Activated T-cell treated with anti-CD3 and anti-CD28 coated beads, Interleukin-2, amount 50 U/mL, for 24 hours (primary cell): ENCODE data around the gene MPDU1.

ENCODE experiments used
- DNase-seq: peaks from one replicate; pipeline ENCODE4 v3.0.0-alpha.2; 2020
- H3K27ac Mint-ChIP-seq: 2 replicates; pipeline ENCODE4 v1.8.0; 2020; ENCODE audit warnings: mild to moderate bottlenecking, mixed read lengths
- H3K27me3 Mint-ChIP-seq: 2 replicates; pipeline ENCODE4 v1.8.0; 2020; ENCODE audit warnings: mixed read lengths
- H3K36me3 Mint-ChIP-seq: 2 replicates; pipeline ENCODE4 v1.8.0; 2020; ENCODE audit warnings: low read depth, mixed read lengths
- H3K4me1 Mint-ChIP-seq: 2 replicates; pipeline ENCODE4 v1.8.0; 2020; ENCODE audit warnings: low read depth, mixed read lengths
- H3K4me3 Mint-ChIP-seq: 2 replicates; pipeline ENCODE4 v1.8.0; 2020; ENCODE audit warnings: mild to moderate bottlenecking, moderate library complexity, mixed read lengths
- H3K9me3 Mint-ChIP-seq: 2 replicates; pipeline ENCODE4 v1.8.0; 2020; ENCODE audit warnings: mixed read lengths

The MPDU1 gene

DNA sequence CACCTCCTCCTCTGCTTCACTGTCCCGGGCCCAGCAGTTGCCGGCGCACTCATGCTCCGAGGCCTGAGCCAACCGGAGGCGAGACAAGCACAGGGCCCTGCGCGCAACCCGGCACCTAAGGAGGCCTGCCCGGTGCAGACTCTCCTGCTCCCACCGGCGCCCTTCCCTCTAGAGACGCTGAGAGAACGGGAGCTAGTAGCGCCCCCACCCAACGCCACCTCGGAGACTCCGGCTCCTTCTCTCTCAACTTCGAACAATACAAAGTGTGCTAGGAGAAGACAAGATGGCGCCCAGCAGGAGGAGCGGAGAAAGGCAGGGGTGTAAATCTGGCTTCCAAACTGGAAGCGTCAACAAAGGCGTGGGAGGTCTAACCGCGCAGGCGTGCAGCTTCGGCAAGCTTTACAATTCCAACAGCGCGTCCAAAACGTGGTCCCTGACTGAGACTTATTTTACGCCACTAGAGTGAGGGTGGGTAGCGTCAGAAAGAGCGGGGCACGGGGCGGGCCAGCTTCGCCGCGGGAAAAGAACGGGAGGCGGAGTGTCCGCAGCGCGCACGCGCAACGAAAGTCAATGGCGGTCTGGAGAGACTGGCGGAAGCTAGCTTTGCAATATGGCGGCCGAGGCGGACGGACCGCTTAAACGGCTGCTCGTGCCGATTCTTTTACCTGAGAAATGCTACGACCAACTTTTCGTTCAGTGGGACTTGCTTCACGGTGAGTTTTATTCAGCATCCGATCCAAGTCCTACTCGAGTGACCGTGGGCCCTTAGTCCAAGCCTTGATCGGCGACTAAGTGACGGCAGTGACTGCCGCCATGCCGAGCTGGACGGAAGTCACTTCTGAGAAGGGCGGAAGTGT lies at the start of gene MPDU1:
Gene MPDU1 (plus strand): TSS at position 600 of the 857 bp plus-strand sequence. CDS start 11 bp downstream, at position 611.
- Mint-ChIP-seq H3K36me3 (peaks cover 85% of the 10 kb centered on the region), H3K4me1 (peaks cover 62% of the 10 kb centered on the region), H3K9me3 (no peaks in the 10 kb centered on the region), H3K4me3 (peak within 1 kb of the TSS; percentile 95), H3K27ac (peak within 1 kb of the TSS; percentile 100), H3K27me3 (no peaks in the 10 kb centered on the region)
- peak; percentile 96 for DNase-seq

DNA sequence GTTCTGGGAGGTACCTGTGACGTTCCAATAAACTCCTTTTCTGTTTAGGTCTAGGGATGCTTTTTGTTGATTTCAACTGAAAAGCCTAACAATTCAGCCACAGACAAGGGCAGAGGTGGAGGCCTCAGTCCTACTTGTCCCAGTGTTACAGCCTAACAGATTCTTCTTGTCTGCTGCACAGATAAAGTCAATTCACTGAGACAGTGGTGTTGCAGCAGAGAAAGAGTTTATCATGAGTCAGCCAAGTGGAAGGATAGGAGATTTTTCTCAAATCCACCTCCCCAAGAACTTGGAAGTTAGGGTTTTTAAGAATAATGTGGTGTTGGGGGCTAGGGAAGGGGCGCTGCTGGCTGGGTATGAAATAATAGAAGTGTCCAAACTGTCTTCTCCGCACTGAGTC lies 45.6 kb upstream of the MPDU1 start:
- no peak for DNase-seq
- Mint-ChIP-seq H3K4me3 (no peak overlapping the region), H3K36me3 (no peaks in the 10 kb centered on the region), H3K4me1 (no peaks in the 10 kb centered on the region), H3K27ac (no peak overlapping the region), H3K9me3 (no peaks in the 10 kb centered on the region), H3K27me3 (no peaks in the 10 kb centered on the region)

DNA sequence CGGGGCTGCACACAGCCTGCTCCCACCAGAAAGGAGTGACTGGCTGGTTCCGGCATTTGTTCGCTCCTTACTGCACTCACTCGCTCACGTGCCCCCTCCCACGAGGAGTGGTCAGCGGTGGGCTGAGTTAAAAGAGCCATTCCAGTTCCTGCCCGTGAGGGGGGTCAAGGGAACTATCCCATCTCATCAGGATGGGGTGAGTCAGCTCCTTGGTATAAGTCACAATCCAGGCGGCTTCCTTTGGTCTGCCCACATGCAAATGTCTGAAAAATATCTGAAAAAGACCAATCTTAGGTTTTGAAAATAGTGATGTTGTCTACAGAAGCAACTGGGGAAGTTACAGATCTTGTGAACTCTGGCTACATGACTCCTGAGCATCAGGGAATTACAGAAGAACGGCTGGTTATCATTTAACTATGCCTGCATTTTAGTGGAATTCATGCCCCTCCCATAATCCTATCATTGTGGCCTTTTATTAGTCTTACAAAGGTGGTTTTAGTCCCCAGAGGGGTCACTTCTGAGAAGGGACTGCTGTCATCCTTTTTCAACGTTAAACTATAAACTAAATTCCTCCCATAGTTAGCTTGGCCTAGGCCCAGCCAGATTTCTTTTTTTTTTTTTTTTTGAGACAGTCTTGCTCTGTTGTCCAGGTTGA lies 44.6 kb upstream of the MPDU1 start:
- Mint-ChIP-seq H3K9me3 (no peaks in the 10 kb centered on the region), H3K36me3 (no peaks in the 10 kb centered on the region), H3K27ac (no peak overlapping the region), H3K27me3 (no peaks in the 10 kb centered on the region), H3K4me3 (no peak overlapping the region), H3K4me1 (no peaks in the 10 kb centered on the region)
- DNase-seq, result no peak

DNA sequence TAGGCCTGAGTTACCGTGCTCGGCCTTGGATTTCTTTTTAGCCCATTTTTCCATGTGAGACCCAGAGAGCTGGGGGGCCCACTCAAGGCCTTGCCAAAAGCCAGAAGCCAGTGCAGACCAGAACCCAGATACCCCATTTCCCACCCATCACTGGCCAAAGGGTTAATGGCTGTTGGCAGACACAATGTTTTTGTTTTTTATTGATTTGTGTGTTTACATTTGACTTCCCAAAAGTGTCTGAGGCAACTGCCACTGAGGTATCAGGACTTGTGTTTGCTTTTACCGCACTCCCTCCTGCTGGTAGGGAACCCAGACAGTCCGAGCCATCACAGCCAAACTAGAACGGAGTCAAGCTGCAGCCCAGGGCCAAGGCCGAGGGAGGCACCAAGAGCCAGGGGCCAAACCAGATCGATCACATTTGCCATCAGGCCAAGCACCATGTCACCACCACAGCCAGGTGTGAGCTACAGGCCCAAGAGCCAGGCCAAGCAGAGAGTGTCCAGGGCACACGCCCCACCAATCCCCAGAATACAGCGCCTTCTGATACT lies 42.5 kb upstream of the MPDU1 start:
- Mint-ChIP-seq H3K27me3 (no peaks in the 10 kb centered on the region), H3K27ac (no peak overlapping the region), H3K4me3 (no peak overlapping the region), H3K9me3 (no peaks in the 10 kb centered on the region), H3K36me3 (no peaks in the 10 kb centered on the region), H3K4me1 (no peaks in the 10 kb centered on the region)
- DNase-seq, result no peak

DNA sequence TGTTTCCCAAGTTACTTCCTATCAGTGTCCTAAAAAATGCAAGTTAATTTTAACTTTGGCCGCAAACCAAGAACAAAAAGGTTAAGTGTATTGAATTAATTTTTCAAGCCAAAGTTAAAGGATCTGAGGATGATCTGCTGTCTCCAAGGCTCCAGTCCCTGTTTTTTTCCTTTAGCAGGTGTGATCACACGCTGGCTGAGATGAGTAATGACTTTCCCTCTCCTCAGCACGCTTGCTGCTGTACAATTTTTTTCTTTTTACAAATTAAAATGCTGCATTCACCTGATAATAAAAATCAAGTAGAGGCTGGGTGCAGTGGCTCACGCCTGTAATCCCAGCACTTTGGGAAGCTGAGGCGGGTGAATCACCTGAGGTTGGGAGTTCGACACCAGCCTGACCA lies 38.7 kb upstream of the MPDU1 start:
- Mint-ChIP-seq H3K4me1 (peaks cover 13% of the 10 kb centered on the region), H3K27me3 (no peaks in the 10 kb centered on the region), H3K27ac (no peak overlapping the region), H3K36me3 (no peaks in the 10 kb centered on the region), H3K4me3 (no peak overlapping the region), H3K9me3 (no peaks in the 10 kb centered on the region)
- DNase-seq, result no peak

DNA sequence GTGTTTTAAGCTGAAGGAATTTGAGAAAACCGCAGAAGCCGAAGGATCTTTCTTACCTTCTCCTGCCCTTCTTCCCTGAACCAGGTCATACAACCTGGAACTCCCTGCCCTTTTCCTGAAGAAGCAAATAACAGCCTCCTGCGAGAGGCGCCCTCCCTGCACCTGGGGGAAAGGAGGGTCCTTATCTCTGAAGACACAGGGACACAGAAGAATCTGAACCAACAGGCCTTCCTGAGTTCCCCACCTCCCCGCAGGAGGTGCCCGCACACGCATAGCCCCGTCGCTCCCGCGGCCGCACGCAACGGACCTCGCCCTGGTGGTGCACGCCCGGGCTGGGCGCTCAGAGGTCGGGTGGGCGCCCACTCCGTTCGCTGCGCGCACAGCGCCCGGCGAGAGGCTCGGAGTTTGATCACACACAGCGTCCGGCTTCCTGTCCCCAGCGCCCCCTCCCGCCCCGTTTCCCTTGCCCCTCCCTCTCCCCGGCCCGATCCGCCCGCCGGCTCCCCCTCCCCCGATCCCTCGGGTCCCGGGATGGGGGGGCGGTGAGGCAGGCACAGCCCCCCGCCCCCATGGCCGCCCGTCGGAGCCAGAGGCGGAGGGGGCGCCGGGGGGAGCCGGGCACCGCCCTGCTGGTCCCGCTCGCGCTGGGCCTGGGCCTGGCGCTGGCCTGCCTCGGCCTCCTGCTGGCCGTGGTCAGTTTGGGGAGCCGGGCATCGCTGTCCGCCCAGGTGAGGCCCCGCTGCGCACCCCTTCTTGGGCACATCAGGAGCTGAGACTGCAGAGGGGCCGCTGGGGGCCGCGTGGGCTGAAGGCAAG lies 34.9 kb upstream of the MPDU1 start, which contains the start of gene TNFSF12:
Gene TNFSF12 (plus strand): TSS at position 474 of the 816 bp plus-strand sequence. CDS start 96 bp downstream, at position 570.
- no peaks in the 10 kb centered on the region for H3K27me3 Mint-ChIP-seq

DNA sequence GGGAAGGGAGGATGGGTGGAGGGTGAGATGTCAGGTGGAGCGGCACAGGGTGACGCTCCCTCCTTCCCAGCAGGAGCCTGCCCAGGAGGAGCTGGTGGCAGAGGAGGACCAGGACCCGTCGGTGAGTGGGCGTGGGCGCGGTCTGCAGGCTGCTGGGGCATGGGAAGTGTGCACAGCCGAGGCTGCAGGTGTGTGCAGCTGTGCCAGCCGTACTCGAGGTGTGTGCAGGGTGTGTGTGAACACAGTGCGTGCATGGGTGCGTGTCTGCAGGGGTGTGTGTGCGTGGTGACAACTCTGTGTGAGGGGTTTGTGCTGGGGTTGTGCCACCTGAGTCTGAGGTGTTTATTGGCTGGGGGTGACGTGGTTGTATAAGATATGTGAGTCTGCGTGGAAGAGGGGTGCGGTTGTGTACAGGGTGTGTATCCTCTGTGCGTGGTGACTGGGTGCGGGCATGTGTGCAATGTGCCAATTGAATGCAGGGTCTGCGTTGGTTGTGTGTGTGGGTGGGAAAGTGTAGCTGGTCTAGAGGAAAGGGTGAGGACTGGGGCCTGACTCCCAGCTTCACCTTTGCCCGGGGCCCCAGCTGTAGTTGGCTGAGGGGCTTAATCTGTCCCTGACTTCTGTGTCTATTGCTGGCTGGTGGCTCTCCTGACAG lies 34.1 kb upstream of the MPDU1 start:
- Mint-ChIP-seq H3K27me3 (no peaks in the 10 kb centered on the region), H3K9me3 (no peaks in the 10 kb centered on the region), H3K4me3 (peak overlapping the region; percentile 69), H3K27ac (peak overlapping the region; percentile 58), H3K36me3 (no peaks in the 10 kb centered on the region), H3K4me1 (peaks cover 53% of the 10 kb centered on the region)
- no peak for DNase-seq

More for the DNA sequence above, 34.9 kb upstream of the MPDU1 start, which contains the start of gene TNFSF12:
- peak within 1 kb of the TSS; percentile 71 for H3K27ac Mint-ChIP-seq
- H3K36me3 Mint-ChIP-seq, result no peaks in the 10 kb centered on the region
- peak; percentile 74 for DNase-seq
- H3K9me3 Mint-ChIP-seq, result no peaks in the 10 kb centered on the region
- peaks cover 50% of the 10 kb centered on the region for H3K4me1 Mint-ChIP-seq
- peak within 1 kb of the TSS; percentile 77 for H3K4me3 Mint-ChIP-seq

DNA sequence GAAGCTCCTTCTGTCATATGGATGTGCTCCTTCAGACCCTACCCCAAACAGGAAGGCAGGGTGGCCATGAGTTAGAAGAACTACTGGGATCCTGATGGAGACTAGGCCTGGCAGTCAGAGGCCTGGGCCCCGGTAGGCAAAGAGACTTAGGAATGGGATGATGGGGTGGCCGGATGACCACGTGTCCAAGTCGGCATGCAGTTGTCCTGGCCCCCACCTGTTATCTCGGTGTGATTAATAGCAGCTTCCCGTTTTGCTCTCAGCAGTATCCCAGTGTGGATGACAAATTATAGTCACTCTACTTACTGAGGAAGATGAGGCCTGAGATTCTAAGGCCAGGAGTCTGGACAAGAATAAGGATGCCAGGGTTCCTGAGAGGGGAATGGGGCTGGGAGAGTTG lies 33.3 kb upstream of the MPDU1 start:
- H3K36me3 Mint-ChIP-seq, result no peaks in the 10 kb centered on the region
- H3K4me3 Mint-ChIP-seq, result peak overlapping the region; percentile 69
- H3K4me1 Mint-ChIP-seq, result peaks cover 57% of the 10 kb centered on the region
- no peaks in the 10 kb centered on the region for H3K27me3 Mint-ChIP-seq
- peak overlapping the region; percentile 29 for H3K27ac Mint-ChIP-seq
- DNase-seq, result no peak
- H3K9me3 Mint-ChIP-seq, result no peaks in the 10 kb centered on the region

DNA sequence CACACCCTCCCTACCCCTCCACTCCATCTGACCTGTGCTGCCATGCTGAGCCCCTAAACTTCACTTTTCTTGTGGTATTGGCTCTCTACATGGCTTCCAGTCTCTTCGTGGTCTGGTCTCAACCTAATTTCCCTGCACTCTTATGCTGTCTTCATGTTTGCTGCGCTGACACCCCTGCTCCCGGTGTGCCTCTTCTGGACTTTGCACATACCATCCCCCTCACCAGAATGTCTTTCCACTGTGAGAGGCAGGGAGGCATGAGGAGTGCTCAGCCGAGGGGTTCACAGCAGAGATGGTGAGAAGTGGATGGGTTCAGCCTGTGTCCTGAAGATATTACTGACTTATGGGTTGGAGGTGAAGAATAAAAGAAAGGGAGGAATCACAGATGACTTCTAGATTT lies 32.3 kb upstream of the MPDU1 start:
- peak overlapping the region; percentile 29 for H3K27ac Mint-ChIP-seq
- peaks cover 60% of the 10 kb centered on the region for H3K4me1 Mint-ChIP-seq
- no peaks in the 10 kb centered on the region for H3K27me3 Mint-ChIP-seq
- no peaks in the 10 kb centered on the region for H3K9me3 Mint-ChIP-seq
- H3K4me3 Mint-ChIP-seq, result no peak overlapping the region
- H3K36me3 Mint-ChIP-seq, result no peaks in the 10 kb centered on the region
- no peak for DNase-seq

DNA sequence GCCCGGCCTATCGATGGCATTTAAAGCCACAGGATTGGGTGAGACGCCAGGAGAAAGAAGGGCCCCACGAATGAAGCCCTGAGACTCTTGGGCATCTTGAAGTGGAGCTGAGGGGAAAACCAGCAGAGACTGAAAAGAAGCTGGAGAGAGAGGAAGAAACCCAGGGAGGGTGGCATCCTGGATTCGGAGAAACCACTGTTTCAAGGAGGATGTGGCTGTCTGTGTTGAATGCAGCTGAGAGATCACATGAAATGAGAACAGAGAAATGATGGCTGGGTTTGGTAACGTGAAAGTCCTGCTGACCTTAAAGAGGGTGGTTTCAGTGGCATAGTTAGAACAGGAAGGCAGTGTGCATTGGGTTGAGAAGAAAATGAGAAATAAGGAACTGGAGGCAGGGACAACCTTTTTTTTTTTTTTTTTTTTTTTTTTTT lies 31.0 kb upstream of the MPDU1 start:
- Mint-ChIP-seq H3K27me3 (no peaks in the 10 kb centered on the region), H3K4me3 (peak overlapping the region; percentile 45), H3K27ac (peak overlapping the region; percentile 87), H3K9me3 (no peaks in the 10 kb centered on the region), H3K4me1 (peaks cover 63% of the 10 kb centered on the region), H3K36me3 (no peaks in the 10 kb centered on the region)
- peak; percentile 53 for DNase-seq

DNA sequence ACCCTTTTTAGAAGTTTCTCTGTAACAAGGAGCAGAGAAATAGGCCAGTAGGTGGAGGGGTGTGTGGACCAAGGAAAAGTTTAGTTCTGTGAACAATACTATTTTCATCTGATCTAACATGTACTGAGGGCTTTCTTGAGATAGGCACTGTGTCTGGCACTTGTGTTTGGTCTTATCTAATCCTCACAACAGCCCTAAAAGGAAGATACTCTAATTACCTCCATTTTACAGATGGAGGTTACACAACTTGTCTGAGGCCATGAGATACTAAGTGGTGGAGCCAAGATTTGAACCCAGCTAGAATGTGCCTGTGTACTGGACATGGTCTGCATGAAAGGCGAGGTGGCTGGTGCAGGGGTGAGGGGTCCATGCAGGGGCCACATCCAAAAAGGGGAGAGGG lies 30.3 kb upstream of the MPDU1 start:
- H3K4me3 Mint-ChIP-seq, result no peak overlapping the region
- H3K27me3 Mint-ChIP-seq, result no peaks in the 10 kb centered on the region
- H3K27ac Mint-ChIP-seq, result peak overlapping the region; percentile 87
- H3K4me1 Mint-ChIP-seq, result peaks cover 66% of the 10 kb centered on the region
- H3K36me3 Mint-ChIP-seq, result no peaks in the 10 kb centered on the region
- no peak for DNase-seq
- no peaks in the 10 kb centered on the region for H3K9me3 Mint-ChIP-seq

DNA sequence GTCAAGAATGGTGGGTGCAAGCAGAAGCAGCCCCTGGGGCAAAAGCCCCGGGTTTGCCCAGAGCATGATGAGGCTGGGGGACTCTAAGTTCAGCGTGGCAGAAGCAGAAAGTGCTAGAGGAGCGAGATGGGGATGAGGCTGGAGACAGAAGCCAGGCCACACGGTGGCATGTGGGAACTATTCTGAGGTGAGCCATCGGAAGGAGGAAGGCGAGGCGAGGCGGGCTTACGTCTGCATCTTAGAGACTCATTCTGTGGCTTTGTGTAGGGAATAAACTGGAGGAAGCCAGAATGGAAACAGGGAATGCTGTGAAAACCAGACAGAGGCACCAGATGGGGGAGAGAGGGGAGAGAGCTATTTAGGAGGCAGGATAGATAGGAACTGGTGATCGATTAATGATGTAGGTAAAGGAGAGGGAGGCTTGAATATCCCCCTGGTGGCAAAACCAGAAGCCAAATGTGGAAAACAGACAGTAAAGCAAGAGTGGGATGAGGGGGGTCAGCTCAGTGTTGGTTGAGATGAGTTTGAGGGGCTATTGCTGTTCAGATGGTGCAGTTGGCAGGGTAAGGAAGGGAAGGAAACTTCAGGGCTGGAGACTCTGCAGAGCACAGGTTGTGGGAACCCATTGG lies 28.2 kb upstream of the MPDU1 start:
- Mint-ChIP-seq H3K27ac (peak overlapping the region; percentile 53), H3K27me3 (no peaks in the 10 kb centered on the region), H3K4me3 (no peak overlapping the region), H3K4me1 (peaks cover 69% of the 10 kb centered on the region), H3K9me3 (no peaks in the 10 kb centered on the region), H3K36me3 (no peaks in the 10 kb centered on the region)
- no peak for DNase-seq

DNA sequence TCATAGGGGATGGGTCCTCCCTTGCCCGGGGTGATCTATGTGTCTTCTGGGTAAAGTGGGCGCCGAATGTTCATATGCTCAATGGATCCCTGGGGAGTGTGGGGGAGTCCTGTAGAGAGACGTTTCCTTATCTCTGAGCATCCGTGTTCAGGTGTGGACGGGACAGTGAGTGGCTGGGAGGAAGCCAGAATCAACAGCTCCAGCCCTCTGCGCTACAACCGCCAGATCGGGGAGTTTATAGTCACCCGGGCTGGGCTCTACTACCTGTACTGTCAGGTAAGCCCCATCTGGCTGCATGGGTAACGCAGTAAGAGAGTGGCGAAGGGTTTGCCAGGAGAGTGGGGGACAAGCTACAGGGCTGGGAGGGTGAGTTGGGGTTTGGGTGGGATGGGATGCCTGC lies 27.0 kb upstream of the MPDU1 start:
- Mint-ChIP-seq H3K27me3 (no peaks in the 10 kb centered on the region), H3K27ac (peak overlapping the region; percentile 27), H3K4me1 (peaks cover 63% of the 10 kb centered on the region), H3K9me3 (no peaks in the 10 kb centered on the region), H3K4me3 (no peak overlapping the region), H3K36me3 (peaks cover 7% of the 10 kb centered on the region)
- DNase-seq, result no peak
